IMR-90 (cell line): Measurements from ENCODE around the gene ZNF169.

Experiments used
- BHLHE40 ChIP-seq: fragments of 150-350 bp; IDR thresholded peaks from 2 replicates; pipeline ENCODE4 v1.6.1; 2016; ENCODE audit warnings: mild to moderate bottlenecking, low read depth, low read length
- CEBPB ChIP-seq: IDR thresholded peaks from 2 replicates; pipeline ENCODE4 v1.6.1; 2012; ENCODE audit warnings: low read depth, low read length, improper control_type of control experiment
- CTCF ChIP-seq: conservative IDR thresholded peaks from 2 replicates; pipeline ENCODE4 v1.5.1; 2012; ENCODE audit warnings: mild to moderate bottlenecking, low read depth, low read length, improper control_type of control experiment
- FOS ChIP-seq: fragments of 150-350 bp; IDR thresholded peaks from 2 replicates; pipeline ENCODE4 v1.6.1; 2016; ENCODE audit warnings: low read depth, low read length
- MAFK ChIP-seq: IDR thresholded peaks from 2 replicates; pipeline ENCODE4 v1.6.1; 2012; ENCODE audit warnings: low read depth, low read length, improper control_type of control experiment
- MAZ ChIP-seq: IDR thresholded peaks from 2 replicates; pipeline ENCODE4 v1.6.1; 2012; ENCODE audit warnings: low read depth, mild to moderate bottlenecking, low read length, improper control_type of control experiment, moderate library complexity, borderline replicate concordance
- POLR2A ChIP-seq: IDR thresholded peaks from 2 replicates; pipeline ENCODE4 v1.6.1; 2012; ENCODE audit warnings: mild to moderate bottlenecking, low read depth, low read length
- RCOR1 ChIP-seq: IDR thresholded peaks from 2 replicates; pipeline ENCODE4 v1.6.1; 2012; ENCODE audit warnings: mild to moderate bottlenecking, low read length, improper control_type of control experiment; ENCODE audit not compliant: insufficient replicate concordance
- RFX5 ChIP-seq: IDR thresholded peaks from 2 replicates; pipeline ENCODE4 v1.8.0; 2012; ENCODE audit warnings: low read depth, mild to moderate bottlenecking, low read length, moderate library complexity
- SMC3 ChIP-seq: fragments of 150-350 bp; IDR thresholded peaks from 2 replicates; pipeline ENCODE4 v1.6.1; 2016; ENCODE audit warnings: low read depth, mild to moderate bottlenecking, antibody characterized with exemption, low read length, moderate library complexity
- USF2 ChIP-seq: fragments of 150-350 bp; IDR thresholded peaks from 2 replicates; pipeline ENCODE4 v1.6.1; 2017; ENCODE audit warnings: mild to moderate bottlenecking, antibody characterized with exemption, low read length, low read depth

GRCh38 chr9:94289691-94290090 lies 30.6 kb downstream of the ZNF169 start:
- no peak for TF ChIP-seq POLR2A
- no peak for TF ChIP-seq CTCF
- no peak for TF ChIP-seq RCOR1
- no peak for TF ChIP-seq RFX5
- no peak for TF ChIP-seq BHLHE40
- no peak for TF ChIP-seq USF2
- TF ChIP-seq FOS: no peak
- TF ChIP-seq CEBPB: no peak
- TF ChIP-seq SMC3: no peak
- TF ChIP-seq MAZ: no peak
- no peak for TF ChIP-seq MAFK
